ENCODE data around the gene OR8B12.
A peak's percentile ranks its signal among the peaks of the same experiment; 100 is the strongest.

Gene OR8B12

GRCh38 chr11:124519850-124520549 is 23.5 kb downstream of the OR8B12 start:
- DNase-seq (ENCODE audit: low spot score): no peak

- peak; percentile 12 for DNase-seq (ENCODE audit: low spot score)
Observed at GRCh38 chr11:124518989-124519451, 24.4 kb downstream of the OR8B12 start.

DNA sequence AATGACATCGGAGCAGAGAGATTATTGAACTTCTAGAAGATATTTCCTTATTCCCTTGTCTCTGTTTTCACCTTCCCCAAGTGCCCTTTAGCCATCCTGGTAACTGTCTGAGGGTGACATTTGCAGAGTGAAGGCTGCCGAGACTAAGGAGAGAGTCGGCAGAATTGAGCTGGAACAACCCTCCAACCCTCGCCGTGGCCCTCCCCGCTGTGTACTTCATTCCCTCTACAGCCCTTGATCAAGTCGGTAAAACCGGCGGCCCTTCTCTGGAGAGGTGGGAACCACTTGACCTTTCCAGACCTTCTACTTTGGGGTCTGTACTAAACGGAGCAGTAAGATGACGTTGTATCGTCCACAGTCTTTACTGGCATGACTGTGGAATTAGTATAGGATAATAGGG is 26.1 kb downstream of the OR8B12 start:
- DNase-seq (ENCODE audit: low spot score): no peak

GRCh38 chr11:124514675-124515074 is 28.8 kb downstream of the OR8B12 start:
- DNase-seq (ENCODE audit: low spot score): peak; percentile 33

- no peak for DNase-seq (ENCODE audit: low spot score)
Observed at GRCh38 chr11:124514131-124514530, 29.3 kb downstream of the OR8B12 start.

- DNase-seq (ENCODE audit: low spot score): no peak
Observed at GRCh38 chr11:124511745-124512144, 31.7 kb downstream of the OR8B12 start.

DNA sequence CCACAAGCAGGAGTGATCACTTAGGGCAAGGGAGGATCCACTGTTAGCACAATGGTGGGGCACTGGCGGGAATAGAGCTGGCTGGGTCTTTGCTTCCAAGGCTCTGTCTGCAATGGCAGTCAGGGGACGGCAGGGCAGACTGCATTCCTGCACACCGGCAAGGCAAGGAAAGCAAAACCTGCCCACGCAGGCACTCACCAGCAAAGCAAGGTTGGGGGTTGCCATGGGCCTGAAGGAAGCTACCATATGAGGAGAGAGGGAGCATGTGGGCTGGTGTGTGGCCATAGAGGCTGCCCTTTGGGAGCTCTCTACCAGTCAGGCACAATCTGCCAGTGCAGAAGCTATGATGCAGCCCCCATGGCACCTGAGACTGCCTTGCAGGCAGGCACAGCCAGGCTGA is 33.2 kb downstream of the OR8B12 start:
- DNase-seq (ENCODE audit: low spot score): no peak

DNA sequence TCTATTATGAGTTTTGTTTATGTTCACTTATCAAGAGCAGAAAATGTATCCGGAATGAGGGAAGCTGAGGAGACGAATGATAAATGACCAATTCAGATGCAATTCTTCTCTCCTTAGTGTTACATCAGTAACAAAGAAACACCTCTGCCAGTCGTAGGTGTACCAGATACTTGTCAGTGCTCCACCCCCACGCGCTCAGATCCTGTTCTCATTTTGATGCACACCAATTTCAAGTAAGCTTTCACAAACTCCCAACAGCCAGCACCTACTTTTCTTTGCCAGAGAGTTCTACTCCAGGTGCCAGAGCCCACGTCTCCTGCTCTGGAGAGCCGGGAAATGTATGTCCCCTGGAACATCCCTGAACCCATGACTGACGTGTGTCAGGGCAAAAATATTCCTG is 43.7 kb downstream of the OR8B12 start:
- no peak for DNase-seq (ENCODE audit: low spot score)

GRCh38 chr11:124493016-124493655 is 50.3 kb downstream of the OR8B12 start:
- no peak for DNase-seq (ENCODE audit: low spot score)
